HG03378 (cell line): ENCODE results near the gene C14orf132.

ENCODE experiments used
- ATAC-seq: cut with Tn5 transposase; IDR thresholded peaks from one replicate; pipeline ENCODE4 v1.9.1; 2021; ENCODE audit warnings: mild to moderate bottlenecking, moderate library complexity; ENCODE audit not compliant: unreplicated experiment

C14orf132 gene

DNA sequence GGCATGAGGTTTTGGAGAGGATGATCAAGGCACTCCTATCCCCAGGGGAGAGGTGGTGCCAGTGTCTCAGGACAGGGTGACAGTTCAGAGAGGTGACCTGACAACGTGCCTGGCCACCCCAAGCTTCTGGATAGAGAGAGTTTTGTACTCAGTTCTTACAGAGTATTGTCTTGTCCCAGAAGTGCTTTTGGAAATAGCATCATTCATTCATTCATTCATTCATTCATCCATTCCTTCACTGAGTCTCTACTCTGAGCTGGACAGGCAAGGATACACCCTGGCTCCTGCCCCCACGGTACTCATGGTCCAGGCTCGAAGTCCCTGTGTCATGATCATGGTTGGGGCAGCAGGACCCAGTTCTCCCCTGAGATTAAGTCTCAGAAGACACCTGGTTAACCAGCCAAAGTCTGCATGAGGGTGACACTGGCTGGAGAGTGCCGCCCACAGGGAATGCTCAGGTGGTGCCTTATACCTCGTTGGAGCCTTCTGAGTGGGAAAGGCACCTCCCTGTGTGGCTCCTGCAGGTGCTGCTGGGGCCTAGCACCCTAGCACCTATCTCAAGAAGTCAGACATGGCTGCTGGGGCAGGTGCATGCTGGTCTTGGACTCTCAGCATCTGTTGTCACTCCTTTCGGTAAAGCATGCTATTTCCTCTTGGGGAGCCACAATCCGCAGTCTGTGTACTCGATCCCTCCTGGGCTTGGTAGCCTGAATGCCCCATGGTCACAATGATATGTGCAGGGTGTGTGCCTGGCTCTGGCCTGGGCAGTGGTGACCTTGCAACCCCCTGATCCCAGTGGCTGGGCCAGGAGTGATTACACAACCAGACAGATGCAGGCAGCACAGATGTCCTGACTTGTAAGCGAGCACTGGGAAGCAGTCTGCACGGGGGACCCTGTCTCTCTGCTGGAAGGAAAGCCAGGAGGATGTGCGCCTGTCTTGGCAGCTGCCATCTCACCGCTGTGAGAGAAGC is 57.8 kb downstream of the C14orf132 start:
- ATAC-seq: no peak

DNA sequence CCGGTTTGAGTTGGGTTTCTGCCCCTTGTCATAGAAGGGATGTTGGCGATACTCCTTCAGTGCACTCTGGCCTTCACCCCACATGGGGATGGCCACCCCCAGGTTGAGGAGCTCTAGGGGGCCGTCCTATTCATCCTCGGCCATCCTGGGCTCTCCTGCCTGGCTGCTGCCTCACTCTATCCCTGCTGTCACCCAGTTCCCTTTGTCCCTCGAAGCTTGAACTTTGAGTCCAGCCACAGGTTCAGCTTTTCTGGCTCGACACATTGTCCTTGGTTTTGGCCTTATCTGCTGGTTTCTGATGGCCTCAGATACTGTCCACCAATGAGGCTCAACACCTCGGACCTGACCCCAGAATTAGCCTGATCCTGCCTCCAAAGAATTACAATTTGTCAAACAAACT is 58.6 kb downstream of the C14orf132 start:
- no peak for ATAC-seq

DNA sequence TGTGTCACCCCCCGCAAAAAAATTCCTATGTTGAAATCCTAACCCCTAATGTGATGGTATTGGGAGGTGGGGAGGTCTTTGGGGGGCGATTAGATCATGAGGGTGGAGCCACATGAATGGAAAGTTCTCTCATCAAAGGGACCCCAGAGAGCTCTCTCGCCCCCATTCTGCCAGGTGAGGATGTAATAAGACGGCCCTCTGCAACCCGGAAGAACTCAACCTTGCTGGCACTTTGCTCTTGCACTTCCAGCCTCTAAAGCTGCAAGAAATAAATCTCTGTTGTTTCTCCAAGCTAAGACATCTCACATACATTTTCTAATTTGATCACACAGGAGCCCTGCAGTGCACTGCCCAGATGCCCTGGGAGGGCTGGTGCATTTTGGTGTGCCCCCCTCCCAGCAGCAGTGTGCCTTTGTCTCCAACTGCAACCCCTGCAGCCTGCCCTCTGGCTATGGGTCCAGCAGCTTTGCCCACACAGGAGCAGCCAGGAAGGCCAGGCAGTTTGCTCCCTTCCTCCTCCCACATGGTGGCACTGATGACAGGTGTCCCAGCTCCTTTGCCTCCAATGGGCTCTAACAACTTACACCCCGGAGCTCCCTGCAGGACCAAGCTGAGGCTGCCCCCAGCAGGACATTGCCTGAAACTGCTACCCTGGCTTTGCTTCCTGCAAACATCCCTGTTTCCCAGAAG is 59.3 kb downstream of the C14orf132 start:
- ATAC-seq: no peak

DNA sequence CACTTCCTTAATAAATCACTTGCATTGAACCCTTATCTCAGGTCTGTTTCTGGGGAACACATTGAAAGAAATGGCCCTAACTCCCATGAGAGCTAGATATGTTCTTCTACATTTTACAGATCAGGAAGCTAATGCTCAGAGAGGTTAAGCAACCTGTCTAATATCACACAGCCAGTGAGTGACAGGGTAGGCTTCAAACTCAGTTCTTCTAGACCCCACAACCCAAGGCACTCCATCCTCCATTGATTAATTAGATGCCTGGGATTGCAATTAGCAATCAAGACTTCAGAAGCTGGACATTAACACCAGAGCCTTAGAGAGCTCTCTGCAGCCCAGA is 59.8 kb downstream of the C14orf132 start:
- no peak for ATAC-seq

DNA sequence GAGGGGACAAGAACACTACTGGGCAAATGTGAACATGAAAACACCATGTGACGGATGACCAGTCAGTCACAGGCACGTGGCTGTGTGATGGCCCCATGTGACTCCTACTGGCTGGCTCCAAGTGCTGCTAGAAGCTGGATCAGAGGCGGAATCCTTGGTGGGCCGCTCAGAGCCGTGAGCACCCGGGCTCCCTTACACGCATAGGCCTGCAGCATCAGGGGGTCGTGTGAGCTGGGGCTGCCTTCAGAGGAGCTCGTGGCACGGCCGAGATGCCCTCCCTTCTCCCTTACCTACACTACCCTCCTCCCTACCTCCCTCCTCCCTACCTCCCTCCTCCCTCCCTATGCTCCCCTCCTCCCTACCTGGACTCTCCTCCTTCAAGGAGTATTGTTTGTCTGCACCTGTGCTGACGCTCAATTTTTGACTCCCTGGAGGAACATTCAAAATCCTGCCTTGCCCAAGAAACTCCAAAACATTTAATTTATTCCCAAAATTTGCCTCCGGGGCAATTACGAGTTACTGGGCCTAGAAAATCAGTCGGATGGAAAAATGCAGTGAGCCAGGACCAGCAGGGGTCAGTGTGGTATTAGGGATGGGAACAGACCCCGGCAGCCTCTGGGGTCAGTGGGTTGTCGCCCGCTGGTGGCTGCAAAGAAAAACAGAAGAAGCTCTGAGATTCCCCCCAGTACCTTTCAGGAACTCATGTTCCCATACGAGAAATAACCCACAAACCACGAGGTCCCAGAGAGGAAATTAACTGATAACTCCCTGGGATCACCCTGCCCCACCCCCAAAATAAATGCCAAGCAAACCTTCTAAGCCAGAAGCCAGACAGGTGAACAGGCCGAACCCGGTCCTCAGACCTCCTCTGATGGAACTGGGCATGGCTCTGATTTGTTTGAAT is 61.3 kb downstream of the C14orf132 start:
- no peak for ATAC-seq

DNA sequence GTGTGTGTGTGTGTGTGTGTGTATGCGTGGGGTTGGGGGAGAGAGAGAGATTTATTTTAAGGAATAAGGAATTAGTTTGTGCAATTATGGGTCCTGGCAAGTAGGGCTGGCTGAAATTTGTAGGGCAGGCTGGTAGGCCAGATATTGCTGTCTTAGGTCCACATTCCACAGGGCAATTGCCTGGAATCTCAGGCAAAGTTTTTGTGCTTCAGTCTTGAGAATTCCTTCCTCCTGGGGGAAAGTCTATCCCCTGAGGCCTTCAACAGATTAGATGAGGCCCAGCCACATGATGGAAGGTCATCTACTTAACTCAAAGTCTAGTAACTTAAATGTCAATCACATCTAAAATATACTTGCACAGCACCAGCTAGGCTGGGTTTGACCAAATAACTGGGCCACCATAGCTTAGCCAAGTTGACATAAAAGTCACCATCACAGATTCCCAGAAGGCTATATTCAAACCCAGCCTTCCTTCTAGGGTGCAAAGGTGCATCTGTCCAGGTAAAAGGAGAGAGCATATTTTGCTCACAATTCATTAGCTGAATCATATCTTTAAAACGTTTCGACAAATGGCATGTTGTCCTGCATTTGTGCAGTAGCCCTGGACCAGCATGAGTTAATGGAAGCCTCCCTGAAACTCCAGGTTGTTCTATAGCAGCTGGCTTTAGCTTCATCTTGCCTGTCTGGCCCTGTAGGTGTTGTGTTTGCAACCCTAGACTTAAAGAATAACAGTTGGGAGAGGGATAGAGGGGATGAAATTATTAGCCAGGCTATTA is 63.1 kb downstream of the C14orf132 start:
- ATAC-seq: no peak

DNA sequence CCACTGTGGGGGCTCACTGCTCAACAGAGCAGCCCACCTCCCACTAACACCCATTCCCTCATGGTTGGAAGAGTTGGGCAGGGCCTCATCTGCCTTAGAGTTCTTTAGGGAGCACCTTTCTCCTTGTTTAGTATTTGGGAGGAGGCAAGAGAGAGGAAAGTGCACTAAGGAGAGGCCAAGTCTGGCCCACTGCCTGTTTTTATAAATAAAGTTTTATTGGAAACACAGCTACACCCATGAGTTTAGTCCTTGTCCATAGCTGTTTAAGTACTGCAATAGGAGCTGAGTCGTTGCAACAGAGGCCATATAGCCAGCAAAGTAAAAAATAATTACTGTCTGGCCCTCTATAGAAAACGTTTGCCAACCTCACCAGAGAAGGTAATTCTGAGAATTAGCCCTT is 63.9 kb downstream of the C14orf132 start:
- ATAC-seq: no peak

DNA sequence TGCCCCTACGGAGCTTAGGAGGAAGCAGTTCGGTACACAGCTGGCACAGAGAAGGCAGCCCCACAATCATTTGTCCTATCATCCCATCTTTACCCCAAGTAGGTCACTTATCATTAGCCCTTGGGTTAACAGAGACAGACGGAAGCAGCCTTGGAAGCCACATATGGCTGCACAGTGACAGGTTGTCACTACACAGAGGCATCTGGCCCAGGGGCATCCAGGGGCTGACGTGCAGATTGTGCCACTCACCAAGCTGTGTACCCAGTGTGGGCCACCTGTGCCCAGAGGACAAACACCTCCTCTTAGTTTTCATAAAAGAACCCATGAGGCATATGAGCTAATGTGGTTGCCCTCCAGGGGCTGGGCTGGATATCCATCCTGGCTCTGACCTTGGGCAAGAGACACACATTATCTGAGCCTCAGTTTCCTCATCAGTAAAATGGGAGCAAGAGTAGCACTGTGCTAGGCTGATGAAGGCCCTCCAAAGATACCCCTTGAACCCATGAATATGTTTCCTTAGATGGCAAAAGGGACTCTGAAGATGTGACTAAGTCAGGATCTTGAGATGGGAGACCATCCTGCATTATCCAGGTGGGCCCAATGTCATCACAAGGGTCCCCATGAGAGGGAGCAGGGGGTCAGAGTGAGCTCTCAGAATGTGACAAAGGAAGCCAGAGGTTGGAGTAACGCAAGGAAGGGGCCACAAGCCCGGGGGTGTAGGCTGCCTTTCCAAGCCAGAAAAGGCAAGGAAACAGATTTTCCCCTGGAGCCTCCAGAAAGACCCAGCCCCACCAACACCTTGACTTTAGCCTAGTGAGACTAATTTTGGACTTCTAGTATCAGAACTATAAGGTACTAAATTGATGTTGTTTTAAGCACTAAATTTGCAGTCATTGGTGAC is 64.6 kb downstream of the C14orf132 start:
- no peak for ATAC-seq

DNA sequence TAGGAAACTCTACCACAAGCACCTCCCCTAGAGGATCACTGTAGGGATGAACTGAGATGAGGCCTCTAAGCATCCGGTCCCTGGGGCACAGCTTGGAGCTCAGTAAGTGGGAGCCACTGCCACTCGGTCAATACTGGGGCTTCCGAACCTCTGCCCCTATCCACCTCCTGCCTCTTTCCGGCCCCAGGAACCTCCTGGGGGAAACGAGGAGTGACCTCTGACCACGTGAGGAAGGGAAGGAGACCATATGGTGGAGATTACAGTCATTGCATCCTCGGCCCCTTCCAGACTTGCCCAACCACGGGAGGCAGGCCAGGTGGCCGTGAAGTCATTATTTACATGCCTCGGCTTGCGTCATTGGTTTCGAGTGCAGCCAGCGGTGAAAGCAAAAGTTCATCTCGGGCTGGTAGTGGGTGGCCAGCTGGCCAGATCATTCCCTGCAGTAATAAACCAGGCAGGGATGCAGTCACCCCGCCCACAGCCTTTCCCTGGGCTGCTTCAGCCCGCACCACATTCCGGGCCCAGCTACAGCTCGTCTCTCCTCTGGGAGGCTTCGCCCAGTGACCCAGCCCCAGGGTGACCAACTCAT is 65.4 kb downstream of the C14orf132 start:
- no peak for ATAC-seq

DNA sequence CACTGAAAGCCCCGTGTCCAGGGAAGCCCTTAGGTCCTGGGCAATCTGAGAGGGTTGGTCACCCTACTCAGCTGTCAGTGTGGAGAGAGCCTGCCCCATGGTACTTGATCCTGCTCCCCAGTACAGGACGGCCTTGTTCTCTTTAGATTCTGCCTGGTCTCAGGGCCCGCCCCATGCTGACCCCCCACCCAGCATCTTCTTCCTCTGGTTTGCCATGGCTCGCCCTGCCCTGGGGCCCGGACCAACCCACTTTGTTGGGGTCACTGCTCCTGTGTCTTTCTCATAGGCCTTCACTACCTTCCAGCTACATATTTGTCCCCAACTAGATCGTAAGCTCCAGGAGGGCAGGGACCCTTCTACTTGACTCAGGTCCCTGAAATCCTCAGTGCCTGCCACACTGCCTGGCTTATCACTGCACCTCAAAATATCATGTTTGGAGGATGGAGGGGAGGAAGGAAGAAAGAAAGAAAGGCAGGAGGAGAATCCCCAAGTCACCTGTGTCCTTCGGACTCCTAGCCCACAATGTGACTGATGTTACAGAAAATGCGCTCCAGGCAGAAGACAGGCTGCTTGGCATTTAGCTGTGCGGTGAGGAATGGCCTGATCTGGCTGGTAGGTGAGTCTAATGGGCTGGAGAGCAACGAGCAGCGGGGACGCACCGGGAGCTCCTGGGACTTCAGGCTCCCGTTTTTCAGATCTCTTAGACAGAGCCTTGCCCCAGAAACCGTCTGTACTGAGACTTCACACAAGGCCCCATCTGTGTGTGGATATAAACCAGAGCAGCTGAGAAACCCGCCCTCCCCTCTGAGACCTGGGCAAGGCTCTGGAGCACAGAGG is 66.1 kb downstream of the C14orf132 start:
- no peak for ATAC-seq

DNA sequence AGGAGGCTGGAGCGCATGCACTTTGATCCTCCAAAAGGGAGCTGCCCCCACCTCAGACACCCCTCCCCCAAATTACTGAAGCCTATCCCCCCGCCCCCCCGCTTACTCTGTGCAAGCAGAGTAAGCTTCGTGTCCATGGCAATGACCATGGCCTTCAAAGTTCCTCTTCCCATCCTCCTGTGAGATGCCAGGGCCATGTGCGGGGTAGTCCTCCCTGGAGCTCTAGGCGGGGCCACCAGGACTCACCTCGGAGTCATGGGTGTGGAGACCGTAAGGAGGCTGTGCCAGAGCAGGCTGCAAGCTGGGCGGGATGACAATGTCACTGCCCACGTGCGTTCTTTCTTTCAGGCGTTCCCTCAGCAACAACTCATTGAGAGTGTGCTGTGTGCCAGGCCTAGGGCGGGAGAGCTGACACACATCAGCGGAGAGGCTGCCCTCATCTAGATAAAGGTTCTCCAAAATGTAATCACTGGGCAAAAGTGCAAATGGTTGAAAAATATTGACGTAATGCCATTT is 66.8 kb downstream of the C14orf132 start:
- no peak for ATAC-seq

DNA sequence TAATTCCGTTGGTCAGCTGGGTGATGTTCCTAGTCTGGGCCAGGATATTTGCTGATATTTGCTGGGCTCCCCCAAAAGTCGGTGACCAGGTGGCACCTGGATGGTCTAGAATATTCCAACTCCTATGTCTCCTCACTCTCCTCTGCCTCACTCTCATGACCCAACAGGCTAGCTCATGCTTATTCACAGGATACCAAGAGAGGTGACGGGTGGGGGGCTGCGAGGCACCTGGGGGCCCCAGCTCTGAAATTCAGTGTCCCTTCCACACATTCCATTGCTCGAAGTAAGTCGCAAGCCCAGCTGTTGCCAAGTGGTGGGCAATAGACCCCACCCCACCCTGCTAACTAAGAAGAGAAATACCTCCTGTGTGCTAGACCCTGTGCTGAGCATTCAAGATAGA is 67.7 kb downstream of the C14orf132 start:
- no peak for ATAC-seq

DNA sequence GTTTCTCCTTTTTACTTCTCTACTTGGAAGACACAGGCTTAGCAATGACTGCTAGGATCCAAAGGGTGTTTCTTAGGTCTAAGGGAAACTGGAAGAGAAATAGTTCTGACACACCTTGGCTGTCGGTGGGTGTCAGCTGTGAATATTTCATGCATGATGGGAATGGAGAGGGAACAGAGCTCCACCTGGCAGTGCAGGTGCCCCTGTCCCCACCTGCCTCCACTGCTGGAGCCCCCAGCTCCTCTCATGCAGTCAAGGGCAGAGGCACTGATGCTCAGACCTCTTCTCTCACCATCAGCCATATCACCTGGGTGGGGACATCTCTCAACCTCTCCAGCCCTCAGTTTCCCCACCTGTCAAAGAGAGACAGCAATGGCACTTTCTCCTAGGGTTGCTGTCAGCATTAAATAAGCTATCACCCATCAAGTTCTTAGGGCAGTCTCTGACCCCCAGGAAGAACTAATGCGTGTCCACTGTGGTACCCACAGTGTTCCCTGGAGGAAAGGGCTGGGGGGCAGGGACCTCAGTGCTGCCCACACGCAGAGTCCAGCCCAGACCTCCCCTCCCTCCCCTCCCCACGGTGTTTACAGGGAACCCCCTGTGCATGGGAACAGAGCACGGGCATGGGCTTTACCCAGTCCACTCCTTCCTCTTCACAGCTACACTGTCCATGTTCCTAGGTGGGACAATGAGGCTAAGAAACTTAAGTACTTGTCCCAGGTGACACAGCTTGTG is 69.1 kb downstream of the C14orf132 start:
- no peak for ATAC-seq

DNA sequence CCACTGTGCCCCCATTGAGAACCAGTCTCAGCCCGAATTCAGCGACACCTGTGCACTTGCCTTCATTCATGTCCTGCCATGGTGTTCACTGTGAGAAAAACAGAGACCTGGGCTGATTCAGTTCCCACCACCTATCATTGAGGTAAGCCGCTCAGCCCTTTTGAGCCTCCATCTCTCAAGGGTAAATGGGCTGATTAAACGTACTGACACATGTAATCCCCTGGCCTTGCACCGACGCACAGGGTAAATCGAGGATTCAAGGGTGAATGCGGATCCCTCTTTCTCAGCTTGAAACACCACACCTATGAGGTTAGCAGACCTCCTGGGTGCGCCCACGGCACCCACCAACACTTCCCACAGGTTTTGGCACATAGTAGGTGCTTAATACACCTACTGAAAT is 69.7 kb downstream of the C14orf132 start:
- no peak for ATAC-seq

DNA sequence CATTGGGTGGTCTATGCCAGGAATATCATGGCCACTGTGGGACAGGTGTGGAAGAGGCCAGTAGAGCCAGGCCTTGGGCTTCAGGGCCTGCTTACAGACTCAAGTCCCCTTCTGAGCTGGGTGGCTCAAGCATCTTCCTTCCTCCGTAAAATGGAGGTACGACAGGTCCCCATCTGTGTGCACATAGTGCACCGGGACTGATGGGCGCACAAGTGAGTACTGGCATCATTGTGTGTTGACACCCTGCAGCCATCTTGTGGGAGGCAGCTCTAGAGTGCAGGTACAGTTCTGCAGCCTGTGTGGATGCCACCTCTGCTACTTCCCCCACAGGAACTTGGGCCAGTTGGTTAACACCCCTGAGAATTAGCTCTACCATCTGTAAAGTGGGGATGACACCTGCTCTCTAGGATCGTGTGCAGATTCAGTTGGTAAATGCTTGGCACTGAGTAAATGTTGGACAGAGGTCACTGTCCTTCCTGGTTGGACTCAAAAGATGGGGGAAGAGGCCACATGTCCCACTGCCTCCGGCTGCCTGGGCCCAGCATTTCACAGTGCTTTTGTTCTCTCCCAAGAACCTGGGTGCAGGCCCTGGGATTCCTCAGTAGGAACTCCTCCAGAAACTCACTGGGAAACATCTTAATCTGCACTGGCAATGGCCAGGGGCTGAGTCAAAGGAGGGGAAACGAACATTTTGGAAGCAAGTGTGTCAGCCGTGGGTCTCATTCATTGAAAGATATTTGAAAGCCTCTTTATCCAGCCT is 70.6 kb downstream of the C14orf132 start:
- ATAC-seq: no peak

DNA sequence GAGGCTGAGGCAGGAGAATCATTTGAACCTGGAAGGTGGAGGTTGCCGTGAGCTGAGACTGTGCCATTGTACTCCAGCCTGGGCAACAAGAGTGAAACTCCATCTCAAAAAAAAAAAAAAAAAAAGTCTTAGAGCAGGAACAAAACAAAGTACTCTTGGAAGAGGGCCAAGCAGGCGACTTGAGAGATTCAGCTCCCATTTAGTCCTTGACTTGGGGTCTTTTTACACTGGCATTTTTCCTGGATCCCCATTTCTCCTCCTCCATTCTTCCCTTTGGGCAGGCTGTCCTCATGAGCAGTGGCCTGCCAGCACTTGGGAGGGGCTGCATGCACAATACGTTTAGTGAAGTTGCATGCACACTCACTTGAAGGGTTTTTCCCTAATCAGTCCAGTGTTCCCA is 72.9 kb downstream of the C14orf132 start:
- ATAC-seq: no peak

DNA sequence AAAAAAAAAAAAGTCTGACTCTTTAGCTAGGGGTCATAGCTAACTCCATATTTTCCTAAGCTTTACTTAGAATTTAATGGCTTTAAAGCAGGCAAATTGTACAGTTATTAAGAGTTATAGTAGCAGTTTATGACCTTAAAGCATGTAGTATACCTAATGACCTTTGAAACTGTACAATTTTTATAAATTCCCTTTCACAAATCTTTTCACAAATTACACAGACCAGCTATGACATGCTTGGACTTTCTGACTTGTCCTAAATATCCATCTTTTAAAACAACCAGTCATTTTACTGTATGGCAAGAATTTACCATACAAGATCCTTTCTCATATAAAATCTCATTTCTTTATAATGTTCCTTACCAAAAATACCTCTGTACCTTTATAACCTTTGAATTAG is 74.8 kb downstream of the C14orf132 start:
- ATAC-seq: no peak
